ENCODE results near the gene STMND1.
"Not testable (repeated sequence)": the region's sequence is repeated elsewhere in the genome, so short reads cannot be mapped to it uniquely, and the experiment has no call there.

Gene STMND1

DNA sequence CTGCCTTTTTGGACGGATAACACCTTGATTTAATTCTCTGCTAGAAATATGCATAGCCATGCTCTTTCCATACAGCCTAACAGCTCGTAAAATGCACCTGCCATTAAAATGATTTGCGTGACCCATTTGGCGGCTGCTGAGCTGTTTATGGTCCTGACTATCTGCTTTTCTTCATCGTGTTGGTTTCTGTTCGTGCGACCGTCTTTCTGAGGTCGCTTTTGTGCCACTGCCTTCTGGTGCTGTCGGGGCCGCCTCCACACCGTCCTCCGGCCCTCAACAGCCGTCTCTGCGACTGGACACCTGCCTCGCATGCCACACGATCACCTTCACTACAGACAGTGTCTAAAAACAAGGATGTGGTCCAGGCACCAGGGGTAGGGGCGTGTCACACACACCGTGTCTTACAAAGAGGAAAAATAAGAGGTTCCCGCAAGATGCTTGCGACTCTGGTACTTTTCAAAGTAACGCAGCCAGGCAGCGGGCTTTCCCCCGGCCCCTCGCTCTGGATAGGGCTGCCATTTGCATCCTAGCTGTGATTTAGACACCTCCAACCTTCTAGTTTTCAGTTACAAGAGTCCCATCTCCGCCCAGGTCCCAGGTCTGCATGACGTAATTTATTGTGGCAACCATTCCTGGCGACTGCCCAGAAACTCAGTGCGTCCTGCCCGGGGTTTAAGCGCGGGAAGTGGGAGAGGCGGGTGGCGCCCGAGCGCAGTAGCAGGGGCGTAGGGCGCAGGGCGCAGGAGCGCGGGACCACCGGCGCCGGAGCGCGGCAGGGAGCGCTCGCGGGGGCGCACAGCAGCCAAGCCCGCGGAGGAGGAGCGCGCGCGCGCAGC lies at the start of gene STMND1:
Gene STMND1 (plus strand): TSS at position 629 of the 836 bp plus-strand sequence. CDS start 208 bp downstream, outside the sequence.
- DNase-seq (ENCODE audit: low read depth, low spot score), result no peak

- DNase-seq (ENCODE audit: low read depth, low spot score), result no peak
These were observed 47.2 kb upstream of the STMND1 start for GRCh38 chr6:17054647-17055046.

GRCh38 chr6:17057322-17057721 lies 44.5 kb upstream of the STMND1 start:
- no peak for DNase-seq (ENCODE audit: low read depth, low spot score)

- DNase-seq (ENCODE audit: low read depth, low spot score), result no peak
These were observed 43.3 kb upstream of the STMND1 start for GRCh38 chr6:17058550-17058949.

- DNase-seq (ENCODE audit: low read depth, low spot score), result no peak
These were observed 42.8 kb upstream of the STMND1 start for GRCh38 chr6:17059022-17059421.

GRCh38 chr6:17059850-17060249 lies 42.0 kb upstream of the STMND1 start:
- DNase-seq (ENCODE audit: low read depth, low spot score), result no peak

DNA sequence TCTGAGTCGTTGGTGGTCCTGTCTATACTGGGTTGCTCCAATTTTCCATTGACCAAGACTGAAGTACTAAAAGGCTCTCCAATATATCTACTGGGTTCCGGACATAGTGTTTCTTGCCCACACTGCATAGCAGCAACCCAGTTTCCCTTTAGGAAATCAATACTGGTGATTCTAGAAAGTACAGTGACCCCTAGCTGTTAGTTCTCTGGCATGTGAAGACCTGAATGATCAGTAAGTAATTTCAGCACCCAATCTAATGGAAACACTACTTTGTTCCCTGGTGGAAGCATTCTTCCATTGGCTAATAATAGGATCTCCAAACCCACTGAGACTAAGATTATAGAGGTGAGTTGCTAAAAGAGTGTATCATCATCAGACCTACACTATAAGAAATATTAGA lies 40.8 kb upstream of the STMND1 start:
- no peak for DNase-seq (ENCODE audit: low read depth, low spot score)

DNA sequence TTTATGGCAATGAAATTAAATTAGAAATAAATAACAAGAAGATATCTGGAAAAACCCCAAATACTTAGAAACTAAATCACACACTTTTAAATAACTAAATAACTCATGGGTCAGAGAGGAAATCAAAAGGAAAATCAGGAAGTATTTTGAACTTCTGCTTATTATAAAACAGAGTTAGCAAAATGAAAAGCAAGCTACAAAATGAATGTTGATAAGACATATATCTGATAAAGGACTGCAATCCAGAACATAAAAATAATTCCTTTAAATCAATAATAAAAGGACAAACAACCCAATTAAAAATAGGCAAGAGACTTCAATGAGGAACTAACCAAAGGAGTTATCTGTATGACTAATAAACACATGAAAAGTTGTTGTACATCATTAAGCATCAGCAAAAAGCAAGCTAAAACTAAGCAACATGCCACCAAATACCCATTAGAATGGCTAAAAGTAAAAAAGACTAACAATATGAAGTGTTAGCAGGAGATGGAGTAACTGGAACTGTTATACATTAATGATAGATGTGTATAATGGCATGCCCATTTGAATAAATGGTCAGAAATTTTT lies 38.9 kb upstream of the STMND1 start:
- no peak for DNase-seq (ENCODE audit: low read depth, low spot score)

- no peak for DNase-seq (ENCODE audit: low read depth, low spot score)
These were observed 36.9 kb upstream of the STMND1 start for GRCh38 chr6:17064975-17065374.

DNA sequence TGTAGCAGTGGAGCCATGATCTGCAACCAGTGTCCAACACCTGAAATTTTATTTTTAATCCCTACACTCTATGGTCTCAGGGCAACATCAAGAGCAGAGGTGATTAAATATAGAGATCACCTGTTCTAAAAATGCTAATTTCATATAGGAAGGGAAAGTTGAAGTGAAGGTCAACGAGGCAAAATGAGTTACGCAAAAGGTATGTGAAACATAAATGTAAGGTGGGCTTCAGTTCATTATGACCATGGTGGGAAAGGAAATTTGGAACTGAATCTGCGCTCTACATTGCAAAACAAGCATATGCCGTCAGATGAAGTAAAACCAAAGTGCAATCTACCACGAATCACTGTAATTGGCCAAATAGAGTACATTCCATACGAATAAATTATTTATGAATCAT lies 35.2 kb upstream of the STMND1 start:
- no peak for DNase-seq (ENCODE audit: low read depth, low spot score)

GRCh38 chr6:17068972-17069371 lies 32.9 kb upstream of the STMND1 start:
- DNase-seq (ENCODE audit: low read depth, low spot score), result not testable (repeated sequence)

DNA sequence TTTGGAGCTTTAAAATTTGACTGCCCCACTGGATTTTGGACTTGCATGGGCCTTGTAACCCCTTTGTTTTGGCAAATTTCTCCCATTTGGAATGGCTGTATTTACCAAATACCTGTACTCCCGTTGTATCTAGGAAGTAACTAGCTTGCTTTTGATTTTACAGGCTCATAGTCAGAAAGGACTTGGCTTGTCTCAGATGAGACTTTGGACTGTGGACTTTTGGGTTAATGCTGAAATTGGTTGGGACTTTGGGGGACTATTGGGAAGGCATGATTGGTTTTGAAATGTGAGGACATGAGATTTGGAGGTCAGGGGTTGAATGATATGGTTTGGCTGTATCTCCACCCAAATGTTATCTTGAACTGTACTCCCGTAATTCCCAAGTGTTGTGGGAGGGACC lies 31.4 kb upstream of the STMND1 start:
- DNase-seq (ENCODE audit: low read depth, low spot score), result not testable (repeated sequence)

- DNase-seq (ENCODE audit: low read depth, low spot score), result not testable (repeated sequence)
These were observed 28.3 kb upstream of the STMND1 start for GRCh38 chr6:17073596-17073995.

DNA sequence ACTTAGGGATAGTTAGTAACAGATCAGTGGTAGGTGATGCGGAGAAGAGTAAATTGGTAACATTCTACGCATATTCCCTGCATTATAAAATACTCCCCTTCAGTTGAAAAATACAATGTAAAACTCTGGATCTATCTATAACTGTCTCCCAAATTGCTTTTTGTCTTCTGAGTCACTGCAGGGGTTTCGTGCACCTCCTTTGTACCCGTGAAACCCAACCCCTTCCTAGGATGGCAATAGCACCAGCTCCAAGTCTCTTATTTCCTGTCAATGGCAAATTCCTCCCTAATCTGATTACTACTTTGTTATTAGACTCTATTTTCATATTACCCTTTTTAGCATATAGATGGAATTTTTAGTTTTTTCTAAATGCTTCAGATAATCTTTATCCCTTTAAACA lies 20.6 kb upstream of the STMND1 start:
- DNase-seq (ENCODE audit: low read depth, low spot score), result no peak

DNA sequence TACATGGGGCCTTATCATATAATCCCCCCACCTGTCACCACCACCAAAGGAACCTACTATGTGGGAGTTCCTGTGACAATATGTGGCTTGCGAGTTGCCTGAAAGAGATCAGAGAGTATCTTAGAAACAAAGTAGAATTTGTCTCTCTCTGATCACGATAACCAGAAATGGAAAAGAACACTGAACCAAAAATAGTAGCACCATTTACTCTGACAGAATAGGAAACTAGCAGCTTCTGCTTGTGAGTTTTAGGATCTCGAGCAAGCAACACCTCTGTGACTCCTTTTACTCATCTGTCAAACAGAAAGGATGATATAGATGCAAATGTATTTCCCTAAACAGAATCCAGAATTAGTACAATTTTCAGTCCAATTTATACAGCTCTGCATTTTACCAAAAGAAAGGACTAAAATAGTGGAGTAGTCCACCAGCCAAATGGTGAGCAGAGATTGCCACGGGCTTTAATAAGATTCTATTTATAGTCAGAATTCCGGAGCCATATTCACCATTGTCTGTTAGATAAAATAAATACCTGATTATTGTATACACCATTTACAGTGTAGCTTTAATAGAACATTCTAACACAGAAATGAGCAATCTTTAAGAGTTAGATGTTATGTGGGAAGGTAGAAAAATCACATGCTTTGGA lies 19.9 kb upstream of the STMND1 start:
- no peak for DNase-seq (ENCODE audit: low read depth, low spot score)

DNA sequence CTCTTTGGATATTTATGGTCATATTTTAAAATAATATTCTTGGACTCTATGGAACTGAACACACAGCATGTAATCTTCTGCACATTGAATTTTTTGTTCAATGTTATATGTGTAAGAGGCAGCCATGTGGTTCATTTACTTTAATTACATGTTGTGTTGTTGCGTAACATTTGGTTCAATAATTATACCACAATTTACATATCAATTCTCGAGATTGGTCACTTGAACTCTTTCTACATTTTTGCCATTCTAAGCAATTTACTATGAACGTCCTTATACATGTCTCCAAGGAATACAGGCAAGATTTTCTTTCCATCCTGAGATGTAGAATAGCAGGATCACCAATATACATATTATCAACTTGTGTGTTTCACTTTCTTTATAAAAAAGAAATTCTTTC lies 18.5 kb upstream of the STMND1 start:
- DNase-seq (ENCODE audit: low read depth, low spot score), result no peak

- DNase-seq (ENCODE audit: low read depth, low spot score), result no peak
These were observed 15.4 kb upstream of the STMND1 start for GRCh38 chr6:17086469-17086868.

- DNase-seq (ENCODE audit: low read depth, low spot score), result no peak
These were observed 13.7 kb upstream of the STMND1 start for GRCh38 chr6:17088091-17088611.

DNA sequence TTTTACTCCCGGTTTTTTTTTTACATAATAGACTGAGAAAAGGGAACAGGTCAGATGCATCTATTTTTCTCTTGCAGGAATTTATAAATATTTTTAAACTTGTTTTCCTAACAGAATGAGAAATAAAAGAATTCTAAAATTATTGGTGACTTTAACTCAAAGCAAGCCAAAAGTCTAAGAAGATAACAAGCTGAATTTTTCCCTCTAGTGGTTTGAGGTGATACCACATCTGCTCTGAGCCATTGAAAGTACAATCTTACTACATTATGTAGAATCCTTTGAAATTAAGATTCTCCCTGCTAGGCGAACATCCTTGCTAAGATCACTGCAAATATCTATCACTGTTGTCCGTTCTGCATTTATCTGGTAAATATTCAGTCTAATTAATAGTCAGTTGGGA lies 10.7 kb upstream of the STMND1 start:
- DNase-seq (ENCODE audit: low read depth, low spot score), result no peak

- no peak for DNase-seq (ENCODE audit: low read depth, low spot score)
These were observed 8.2 kb upstream of the STMND1 start for GRCh38 chr6:17093686-17094085.

DNA sequence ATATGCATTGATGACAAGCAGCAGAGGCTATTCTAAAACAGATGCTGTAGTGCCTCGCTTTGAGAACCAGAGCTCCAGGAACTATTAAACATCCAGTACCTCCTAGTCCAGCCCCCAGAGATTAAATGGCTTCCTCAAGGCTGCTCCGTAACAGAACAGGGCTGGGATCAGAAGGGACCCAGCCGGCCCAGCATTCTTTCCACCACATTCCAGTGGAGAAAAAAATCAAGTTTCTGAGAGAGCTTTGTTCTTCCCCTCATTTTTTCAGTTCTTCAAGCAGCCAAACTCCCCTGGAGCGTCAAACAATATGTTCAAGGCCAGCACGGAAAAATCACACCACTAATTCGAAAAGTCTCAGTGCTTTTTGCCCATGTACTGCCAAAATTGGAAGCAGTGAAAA lies 5.8 kb upstream of the STMND1 start:
- no peak for DNase-seq (ENCODE audit: low read depth, low spot score)

DNA sequence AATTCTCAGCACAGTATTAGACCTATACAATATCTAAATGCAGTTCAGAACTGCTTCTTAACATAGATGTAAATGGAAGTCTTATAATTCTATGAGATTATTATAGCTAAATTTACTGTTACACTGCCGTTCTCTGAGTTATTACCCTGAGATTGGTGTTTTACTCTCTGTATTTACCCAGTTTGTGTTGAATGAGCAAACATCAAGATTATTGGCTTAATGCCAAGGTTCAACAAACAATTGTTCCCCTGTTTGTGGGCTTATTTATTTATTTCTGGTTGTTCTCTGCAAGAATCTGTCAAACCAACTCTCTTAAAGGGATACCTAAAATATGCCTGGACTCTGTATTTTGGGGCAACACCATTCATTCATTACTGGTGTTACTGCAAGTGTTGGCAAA lies 5.2 kb upstream of the STMND1 start:
- DNase-seq (ENCODE audit: low read depth, low spot score), result no peak

GRCh38 chr6:17097982-17098381 lies 3.9 kb upstream of the STMND1 start:
- no peak for DNase-seq (ENCODE audit: low read depth, low spot score)
